ENCODE data around the gene GAL3ST3. TPM values are rescaled to one million over a fixed set of nuclear protein-coding genes. Genes with fewer than 3 reads are reported as not detected.

Gene GAL3ST3
- total RNA-seq, 1 donor from 2014 or later = not detected

GRCh38 chr11:66070604-66071380, 21.8 kb upstream of the GAL3ST3 start:
- H3K4me3 ChIP-seq (ENCODE audit: low read depth, low read length) = peak overlapping the region; percentile 67
- peaks cover 7% of the 10 kb centered on the region for H3K36me3 ChIP-seq (ENCODE audit: control insufficient read depth, insufficient read depth, low read length)
- H3K27me3 ChIP-seq (ENCODE audit: control insufficient read depth, insufficient read depth, low read length) = no peaks in the 10 kb centered on the region
- DNase-seq (ENCODE audit: low read depth) (peak; percentile 40), FAIRE-seq (no peak)
- TF ChIP-seq, protein P1, sequence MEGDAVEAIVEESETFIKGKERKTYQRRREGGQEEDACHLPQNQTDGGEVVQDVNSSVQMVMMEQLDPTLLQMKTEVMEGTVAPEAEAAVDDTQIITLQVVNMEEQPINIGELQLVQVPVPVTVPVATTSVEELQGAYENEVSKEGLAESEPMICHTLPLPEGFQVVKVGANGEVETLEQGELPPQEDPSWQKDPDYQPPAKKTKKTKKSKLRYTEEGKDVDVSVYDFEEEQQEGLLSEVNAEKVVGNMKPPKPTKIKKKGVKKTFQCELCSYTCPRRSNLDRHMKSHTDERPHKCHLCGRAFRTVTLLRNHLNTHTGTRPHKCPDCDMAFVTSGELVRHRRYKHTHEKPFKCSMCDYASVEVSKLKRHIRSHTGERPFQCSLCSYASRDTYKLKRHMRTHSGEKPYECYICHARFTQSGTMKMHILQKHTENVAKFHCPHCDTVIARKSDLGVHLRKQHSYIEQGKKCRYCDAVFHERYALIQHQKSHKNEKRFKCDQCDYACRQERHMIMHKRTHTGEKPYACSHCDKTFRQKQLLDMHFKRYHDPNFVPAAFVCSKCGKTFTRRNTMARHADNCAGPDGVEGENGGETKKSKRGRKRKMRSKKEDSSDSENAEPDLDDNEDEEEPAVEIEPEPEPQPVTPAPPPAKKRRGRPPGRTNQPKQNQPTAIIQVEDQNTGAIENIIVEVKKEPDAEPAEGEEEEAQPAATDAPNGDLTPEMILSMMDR (IDR thresholded peaks at IDR 0.05; ENCODE audit: insufficient read depth, low read length, severe bottlenecking) = no peak

DNA sequence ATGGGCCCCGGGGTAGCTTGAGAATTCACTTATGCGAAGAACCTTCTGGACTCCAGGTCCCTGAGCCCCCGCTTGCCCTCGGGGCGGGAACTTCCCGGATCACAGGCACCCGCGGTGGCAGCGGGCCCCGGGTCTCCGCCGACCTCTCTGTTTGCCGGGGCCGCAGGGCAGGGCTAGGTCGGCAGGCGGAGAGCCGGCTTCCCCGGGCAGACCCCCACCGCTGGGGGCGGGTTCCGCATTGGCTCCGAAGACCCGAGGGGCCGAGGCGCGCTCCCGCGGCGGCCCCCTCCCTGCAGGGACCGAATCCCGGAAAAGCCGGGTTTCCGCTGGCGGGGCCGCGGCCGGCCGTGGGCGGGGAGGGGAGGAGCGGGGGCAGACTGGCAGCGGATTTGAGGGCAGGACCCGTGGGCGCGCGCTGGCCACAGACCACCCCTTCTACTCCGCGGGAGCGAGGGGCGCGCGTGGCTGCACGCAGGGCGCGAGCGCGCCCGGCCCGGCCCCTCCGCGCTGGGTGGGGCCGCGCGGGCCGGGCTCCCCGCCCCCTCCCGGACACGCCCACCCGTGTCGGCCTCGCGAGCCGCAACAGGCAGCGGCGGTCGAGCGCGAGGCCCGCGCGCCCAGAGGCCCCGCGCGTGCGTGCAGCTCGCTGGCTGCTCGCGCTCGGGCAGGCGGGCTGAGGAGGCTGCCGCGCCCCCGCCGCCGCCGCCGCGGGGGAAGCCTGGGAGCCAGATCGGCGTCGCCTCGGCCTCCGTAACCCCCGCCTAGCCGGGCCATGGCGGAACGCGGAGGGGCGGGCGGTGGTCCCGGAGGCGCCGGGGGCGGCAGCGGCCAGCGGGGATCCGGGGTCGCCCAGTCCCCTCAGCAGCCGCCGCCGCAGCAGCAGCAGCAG, 21.0 kb upstream of the GAL3ST3 start, which contains the start of gene PACS1:
TSS of gene PACS1 (plus strand) at position 558 of the 889 bp plus-strand sequence. CDS start at position 773, 215 bp downstream.
- TF ChIP-seq, protein P1 (IDR thresholded peaks at IDR 0.05; ENCODE audit: insufficient read depth, low read length, severe bottlenecking) = no peak
- no peak for DNase-seq (ENCODE audit: low read depth)

GRCh38 chr11:66068923-66069714, 20.2 kb upstream of the GAL3ST3 start:
- TF ChIP-seq, protein P1 (IDR thresholded peaks at IDR 0.05; ENCODE audit: insufficient read depth, low read length, severe bottlenecking) = peak; percentile 30
- H3K4me3 ChIP-seq (ENCODE audit: low read depth, low read length) = peak overlapping the region; percentile 67
- no peaks in the 10 kb centered on the region for H3K27me3 ChIP-seq (ENCODE audit: control insufficient read depth, insufficient read depth, low read length)
- FAIRE-seq (no peak), DNase-seq (ENCODE audit: low read depth) (peak; percentile 46)
- peaks cover 7% of the 10 kb centered on the region for H3K36me3 ChIP-seq (ENCODE audit: control insufficient read depth, insufficient read depth, low read length)

More for the DNA sequence above, 21.0 kb upstream of the GAL3ST3 start, which contains the start of gene PACS1:
- peak within 1 kb of the TSS; percentile 67 for H3K4me3 ChIP-seq (ENCODE audit: low read depth, low read length)
- H3K36me3 ChIP-seq (ENCODE audit: control insufficient read depth, insufficient read depth, low read length) = peaks cover 7% of the 10 kb centered on the region
- no peak for FAIRE-seq
- no peaks in the 10 kb centered on the region for H3K27me3 ChIP-seq (ENCODE audit: control insufficient read depth, insufficient read depth, low read length)

- DNase-seq (ENCODE audit: low read depth) (peak; percentile 58), FAIRE-seq (no peak)
- Histone ChIP-seq H3K27me3 (ENCODE audit: control insufficient read depth, insufficient read depth, low read length) (no peaks in the 10 kb centered on the region), H3K4me3 (ENCODE audit: low read depth, low read length) (no peak overlapping the region), H3K36me3 (ENCODE audit: control insufficient read depth, insufficient read depth, low read length) (peaks cover 14% of the 10 kb centered on the region)
- TF ChIP-seq, protein P1 (IDR thresholded peaks at IDR 0.05; ENCODE audit: insufficient read depth, low read length, severe bottlenecking) = peak; percentile 96
These were observed 19.3 kb upstream of the GAL3ST3 start for GRCh38 chr11:66068154-66068821.

- Histone ChIP-seq H3K4me3 (ENCODE audit: low read depth, low read length) (no peak overlapping the region), H3K27me3 (ENCODE audit: control insufficient read depth, insufficient read depth, low read length) (no peaks in the 10 kb centered on the region), H3K36me3 (ENCODE audit: control insufficient read depth, insufficient read depth, low read length) (peaks cover 18% of the 10 kb centered on the region)
- TF ChIP-seq, protein P1 (IDR thresholded peaks at IDR 0.05; ENCODE audit: insufficient read depth, low read length, severe bottlenecking) = no peak
- DNase-seq (ENCODE audit: low read depth) = no peak
- FAIRE-seq = no peak
These were observed 18.7 kb upstream of the GAL3ST3 start for GRCh38 chr11:66067640-66068039.
